ENCODE measurements around the gene PCSK6. TPM values are rescaled to one million over a fixed set of nuclear protein-coding genes. Genes with fewer than 3 reads are reported as not detected.
A peak's percentile ranks its signal among the peaks of the same experiment; 100 is the strongest.

PCSK6 gene
- polyA plus RNA-seq, 3 donors = 6.5 to 9.2 (median 7.3) TPM

- peak in 2 of 3 donors; percentile 23 to 29 for DNase-seq (ENCODE audit: low read depth in 3 of 3, low spot score in 2 of 3)
Observed at GRCh38 chr15:101451266-101451799, 38.2 kb downstream of the PCSK6 start.

- no peak for DNase-seq (ENCODE audit: low read depth in 3 of 3, low spot score in 2 of 3)
Observed at GRCh38 chr15:101450403-101451265, 38.9 kb downstream of the PCSK6 start.

GRCh38 chr15:101449471-101450402 is 39.8 kb downstream of the PCSK6 start:
- DNase-seq (ENCODE audit: low read depth in 3 of 3, low spot score in 2 of 3) = no peak

- no peak for DNase-seq (ENCODE audit: low read depth in 3 of 3, low spot score in 2 of 3)
Observed at GRCh38 chr15:101448336-101448735, 41.2 kb downstream of the PCSK6 start.

GRCh38 chr15:101447561-101448071 is 41.9 kb downstream of the PCSK6 start:
- no peak for DNase-seq (ENCODE audit: low read depth in 3 of 3, low spot score in 2 of 3)

- DNase-seq (ENCODE audit: low read depth in 3 of 3, low spot score in 2 of 3) = no peak
Observed at GRCh38 chr15:101447168-101447533, 42.4 kb downstream of the PCSK6 start.

GRCh38 chr15:101446518-101447167 is 42.9 kb downstream of the PCSK6 start:
- DNase-seq (ENCODE audit: low read depth in 3 of 3, low spot score in 2 of 3) = no peak

- no peak for DNase-seq (ENCODE audit: low read depth in 3 of 3, low spot score in 2 of 3)
Observed at GRCh38 chr15:101445562-101446517, 43.7 kb downstream of the PCSK6 start.

- DNase-seq (ENCODE audit: low read depth in 3 of 3, low spot score in 2 of 3) = no peak
Observed at GRCh38 chr15:101444807-101445508, 44.5 kb downstream of the PCSK6 start.

- no peak for DNase-seq (ENCODE audit: low read depth in 3 of 3, low spot score in 2 of 3)
Observed at GRCh38 chr15:101444015-101444414, 45.5 kb downstream of the PCSK6 start.

GRCh38 chr15:101442272-101442671 is 47.2 kb downstream of the PCSK6 start:
- no peak for DNase-seq (ENCODE audit: low read depth in 3 of 3, low spot score in 2 of 3)

- no peak for DNase-seq (ENCODE audit: low read depth in 3 of 3, low spot score in 2 of 3)
Observed at GRCh38 chr15:101441696-101442095, 47.8 kb downstream of the PCSK6 start.

- no peak for DNase-seq (ENCODE audit: low read depth in 3 of 3, low spot score in 2 of 3)
Observed at GRCh38 chr15:101440846-101441590, 48.5 kb downstream of the PCSK6 start.

GRCh38 chr15:101439920-101440319 is 49.6 kb downstream of the PCSK6 start:
- no peak for DNase-seq (ENCODE audit: low read depth in 3 of 3, low spot score in 2 of 3)

GRCh38 chr15:101439285-101439919 is 50.1 kb downstream of the PCSK6 start:
- no peak for DNase-seq (ENCODE audit: low read depth in 3 of 3, low spot score in 2 of 3)

GRCh38 chr15:101438482-101439284 is 50.8 kb downstream of the PCSK6 start:
- no peak for DNase-seq (ENCODE audit: low read depth in 3 of 3, low spot score in 2 of 3)
